ENCODE data around the gene IL1R2. TPM values are rescaled to one million over a fixed set of nuclear protein-coding genes. Genes with fewer than 3 reads are reported as not detected.

Gene IL1R2
- total and polyA plus RNA-seq, 9 of the 15 experiments (the other 6 are each of a cell fraction or from before 2014, with no cell fraction given) = 0.13 TPM; not detected in 8

GRCh38 chr2:102022884-102023539 lies 31.3 kb downstream of the IL1R2 start (continued):
- TF ChIP-seq GTF3C2 (IDR thresholded peaks at IDR 0.05; ENCODE audit: borderline replicate concordance, extremely low read depth, insufficient read length) (no peak), HIVEP1 (CRISPR knock-in tag; IDR thresholded peaks at IDR 0.05) (no peak), ZBTB17 (CRISPR knock-in tag; IDR thresholded peaks at IDR 0.05) (no peak), ZNF239 (CRISPR knock-in tag; IDR thresholded peaks at IDR 0.05) (no peak), TSHZ1 (CRISPR knock-in tag; IDR thresholded peaks at IDR 0.05) (no peak), PKNOX1 (IDR thresholded peaks at IDR 0.05) (no peak), JUN (IDR thresholded peaks at IDR 0.05; ENCODE audit: borderline replicate concordance, low read depth, low read length) (no peak), JUN (CRISPR knock-in tag; IDR thresholded peaks at IDR 0.05; ENCODE audit: borderline replicate concordance) (no peak)

All from K562 (cell line).